K562 (cell line): ENCODE measurements around the gene PDE8A. TPM values are rescaled to one million over a fixed set of nuclear protein-coding genes. Genes with fewer than 3 reads are reported as not detected.
A peak's percentile ranks its signal among the peaks of the same experiment; 100 is the strongest.

Source experiments
- ATAC-seq: fragments of 200-7000 bp; cut with Tn5 transposase; 3 replicates; pipeline ENCODE4 v1.9.1; 2020; ENCODE audit warnings: moderate library complexity
- BruUV-seq: library from RNA; stranded (reverse); fragments of 400-500 nt; replicated peaks from 2 replicates; lab custom pipeline; 2021; lab: Mats Ljungman, UMichigan
- CTCF ChIA-PET: fragments of 300-600 bp; formaldehyde crosslinking; extraction: SDS; loops from one replicate; lab custom pipeline; 2021; ENCODE audit warnings: low intra/inter-chr PET ratio; lab: Yijun Ruan, JAX
- POLR2A ChIA-PET: fragments of 300-600, 350-650 bp; sonication (Branson Sonifier 250); formaldehyde crosslinking; extraction: SDS; loops from one replicate; lab custom pipeline; 2021; ENCODE audit warnings: antibody characterized with exemption, inconsistent platforms; lab: Yijun Ruan, JAX
- DNase-seq, 4 experiments: peaks; one replicate each; pipeline versions ENCODE4 v3.0.0 to v3.0.0-alpha.2; 2011 to 2018; ENCODE audit warnings: low spot score in 3 of 4, mixed read lengths in 3 of 4; ENCODE audit errors: extremely low read depth in 1 of 4
- FAIRE-seq: peaks from 2 replicates; lab custom pipeline; 2011; peaks lifted over from hg19 to GRCh38; lab: Jason Lieb, UNC
- H2AFZ ChIP-seq: 2 replicates; pipeline ENCODE4 v1.6.0; 2011; ENCODE audit warnings: low read depth, low read length, control low read depth, inconsistent platforms
- H3K27ac ChIP-seq: fragments of 200-600 bp; 3 replicates; pipeline ENCODE4 v1.8.0; 2011; ENCODE audit warnings: low read depth, mild to moderate bottlenecking, control low read depth, inconsistent platforms, low read length, moderate library complexity, mixed read lengths; ENCODE audit errors: extremely low read depth
- H3K27me3 ChIP-seq, 2 experiments: fragments of 300-600 bp in 1 of 2; 2 replicates in 1 of 2; 3 replicates in 1 of 2; pipeline versions ENCODE4 v1.6.0 to v1.8.0; 2011; ENCODE audit warnings: inconsistent platforms in 2 of 2, low read length in 2 of 2, mild to moderate bottlenecking in 1 of 2, mixed read lengths in 1 of 2, moderate library complexity in 1 of 2; ENCODE audit not compliant: control insufficient read depth in 2 of 2, insufficient read depth in 2 of 2
- H3K36me3 ChIP-seq: fragments of 300-600 bp; 3 replicates; pipeline ENCODE4 v1.8.0; 2011; ENCODE audit warnings: mild to moderate bottlenecking, low read length, inconsistent platforms; ENCODE audit not compliant: control insufficient read depth, insufficient read depth
- H3K4me1 ChIP-seq, 2 experiments: fragments of 200-600 bp in 1 of 2; replicated peaks in 1 of 2; 2 replicates in 1 of 2; 3 replicates in 1 of 2; pipeline versions ENCODE4 v1.5.1 to v1.8.0; 2011; ENCODE audit warnings: inconsistent platforms in 2 of 2, low read length in 2 of 2, mild to moderate bottlenecking in 1 of 2, mixed read lengths in 1 of 2, moderate library complexity in 1 of 2; ENCODE audit not compliant: control insufficient read depth in 2 of 2, insufficient read depth in 2 of 2
- H3K4me2 ChIP-seq: 2 replicates; pipeline ENCODE4 v1.6.1; 2011; ENCODE audit warnings: low read length, control low read depth, inconsistent platforms, mixed read lengths; ENCODE audit not compliant: insufficient read depth
- H3K4me3 ChIP-seq: fragments of 200-600 bp; sonication (generic), shearing (Covaris generic); 2 replicates; pipeline ENCODE4 v1.5.1; 2016; ENCODE audit warnings: control low read depth, inconsistent platforms
- H3K79me2 ChIP-seq: fragments of 200-600 bp; 3 replicates; pipeline ENCODE4 v1.8.0; 2011; ENCODE audit warnings: low read length, inconsistent platforms; ENCODE audit not compliant: control insufficient read depth, insufficient read depth
- H3K9ac ChIP-seq, 2 experiments: 2 replicates each; pipeline versions ENCODE4 v1.6.0 to v1.6.1; 2011; ENCODE audit warnings: low read depth in 2 of 2, low read length in 2 of 2, control low read depth in 1 of 2, inconsistent platforms in 1 of 2, mild to moderate bottlenecking in 1 of 2, mixed read lengths in 1 of 2; ENCODE audit not compliant: insufficient read depth in 1 of 2
- H3K9me1 ChIP-seq: one replicate; pipeline ENCODE4 v1.6.0; 2011; ENCODE audit warnings: inconsistent platforms, mild to moderate bottlenecking, low read length, moderate library complexity; ENCODE audit not compliant: control insufficient read depth, insufficient read depth
- H3K9me3 ChIP-seq: replicated peaks from 2 replicates; pipeline ENCODE4 v1.5.1; 2011; ENCODE audit warnings: low read depth, low read length, inconsistent platforms; ENCODE audit not compliant: control insufficient read depth, insufficient read depth
- H4K20me1 ChIP-seq: replicated peaks from 2 replicates; pipeline ENCODE4 v1.6.1; 2011; ENCODE audit warnings: low read length, inconsistent platforms, mixed read lengths; ENCODE audit not compliant: control insufficient read depth, insufficient read depth
- ARNT ChIP-seq, 2 experiments: fragments of 450-650 bp; IDR thresholded peaks; 2 replicates each; pipeline ENCODE4 v1.6.1; 2016; ENCODE audit warnings: mild to moderate bottlenecking in 1 of 2
- BRCA1 ChIP-seq, 2 experiments: fragments of 450-650 bp in 1 of 2; sonication (generic) in 1 of 2; formaldehyde crosslinking in 1 of 2; IDR thresholded peaks; 2 replicates each; pipeline versions ENCODE4 v1.5.0 to v1.6.1; 2017 to 2020; ENCODE audit warnings: mild to moderate bottlenecking in 1 of 2, missing genetic modification reagents in 1 of 2
- CREB1 ChIP-seq, 2 experiments: sonication (generic) in 1 of 2; formaldehyde crosslinking in 1 of 2; IDR thresholded peaks; 2 replicates each; pipeline versions ENCODE4 v1.6.1 to v1.8.0; 2012 to 2022; ENCODE audit warnings: inconsistent platforms in 1 of 2, mild to moderate bottlenecking in 1 of 2, missing genetic modification reagents in 1 of 2, moderate library complexity in 1 of 2
- GABPA ChIP-seq: fragments of 200-800 bp; sonication (Bioruptor generic); conservative IDR thresholded peaks from 2 replicates; pipeline ENCODE4 v1.6.1; 2016; ENCODE audit warnings: low read depth, missing genetic modification characterization, missing compliant biosample characterization
- HDGF ChIP-seq: fragments of 450-650 bp; IDR thresholded peaks from 2 replicates; pipeline ENCODE4 v1.6.1; 2016
- HEY1 ChIP-seq: fragments of 250-450 bp; sonication (Bioruptor Pico); IDR thresholded peaks from 2 replicates; pipeline ENCODE4 v1.5.0; 2020; ENCODE audit warnings: mild to moderate bottlenecking, moderate library complexity, borderline replicate concordance
- HLTF ChIP-seq: fragments of 450-650 bp; IDR thresholded peaks from 2 replicates; pipeline ENCODE4 v1.6.1; 2016
- NFXL1 ChIP-seq: fragments of 450-650 bp; formaldehyde crosslinking; IDR thresholded peaks from 2 replicates; pipeline ENCODE4 v1.4.0; 2021; ENCODE audit warnings: mild to moderate bottlenecking
- RBBP5 ChIP-seq: fragments of 200-600 bp; sonication (generic); IDR thresholded peaks from 2 replicates; pipeline ENCODE4 v1.6.1; 2012; ENCODE audit warnings: borderline replicate concordance, mild to moderate bottlenecking, low read length, control low read depth, inconsistent platforms; ENCODE audit not compliant: insufficient read depth, poor library complexity, severe bottlenecking
- RBM25 ChIP-seq: fragments of 200-400 bp; formaldehyde crosslinking; IDR thresholded peaks from 2 replicates; pipeline ENCODE4 v1.6.1; 2018; ENCODE audit warnings: low read length, low read depth, moderate library complexity; ENCODE audit not compliant: severe bottlenecking
- SETDB1 ChIP-seq: IDR thresholded peaks from one replicate; pipeline ENCODE4 v1.6.1; 2012; ENCODE audit warnings: low read length, control low read depth, inconsistent platforms
- SP1 ChIP-seq: sonication (generic); formaldehyde crosslinking; IDR thresholded peaks from 2 replicates; pipeline ENCODE4 v1.8.1; 2022; ENCODE audit warnings: mild to moderate bottlenecking, missing genetic modification reagents
- ZNF408 ChIP-seq: fragments of 250-450 bp; sonication (Bioruptor Pico); IDR thresholded peaks from 2 replicates; pipeline ENCODE4 v1.4.0; 2020; ENCODE audit warnings: low read depth, mild to moderate bottlenecking, moderate library complexity
- ZNF445 ChIP-seq: fragments of 250-450 bp; sonication (Bioruptor Pico); IDR thresholded peaks from 2 replicates; pipeline ENCODE4 v1.4.0; 2020; ENCODE audit warnings: low read depth, mild to moderate bottlenecking, moderate library complexity
- WGBS: fragments of 100-300 bp; shearing (Covaris generic); methylation state at CpG from one replicate; pipeline ENCODE4 v1.1.6; 2016; ENCODE audit warnings: low coverage, mixed read lengths; ENCODE audit not compliant: insufficient coverage; ENCODE audit errors: missing lambda C conversion rate; 5-methylcytosine and 5-hydroxymethylcytosine counted together
- in situ Hi-C: fragments of 300-500 bp; cut with MboI; formaldehyde crosslinking; loops from 4 replicates; pipeline ENCODE4 v1.15.0; 2018; ENCODE audit warnings: inconsistent platforms, mixed read lengths
- intact Hi-C: fragments of 100-400 bp; cut with micrococcal nuclease; formaldehyde crosslinking; loops from 2 replicates; pipeline ENCODE4 v1.14.2; 2022
- polyA plus RNA-seq, 8 experiments: library from polyadenylated mRNA; depleted of rRNA in 4 of 8; stranded (reverse) in 5 of 8; unstranded in 3 of 8; fragments of >200 nt; fragmentation: Nextera tagmentation in 2 of 8; fragmentation: Illumina TruSeq in 1 of 8; extraction: Ambion mirVana in 2 of 8; extraction: Trizol in 1 of 8; gene quantifications; 2 replicates each; pipeline versions ENCODE4 v1.2.1 to v1.2.3, GENCODE V29; 2011 to 2014; ENCODE audit warnings: inconsistent platforms in 1 of 8, missing spikeins in 1 of 8
- total RNA-seq, 7 experiments: library from RNA; depleted of rRNA in 6 of 7; stranded (reverse); fragments of >200 nt in 6 of 7; fragmentation: Illumina TruSeq in 2 of 7; extraction: Trizol in 2 of 7; gene quantifications; 2 replicates each; pipeline versions ENCODE4 v1.2.1 to v1.2.3, GENCODE V29; 2011 to 2021; ENCODE audit warnings: low replicate concordance in 1 of 7
- TF ChIP-seq, protein P1 (sequence below): IDR thresholded peaks from 2 replicates; pipeline ENCODE4 v1.6.1; 2014; ENCODE audit warnings: antibody characterized with exemption
- TF ChIP-seq, protein P2 (sequence below): fragments of 250-450 bp; sonication (Bioruptor Pico); IDR thresholded peaks from 2 replicates; pipeline ENCODE4 v1.8.0; 2022; ENCODE audit warnings: moderate library complexity, mild to moderate bottlenecking, inconsistent platforms
- TF ChIP-seq, protein P3 (sequence below): fragments of 250-450 bp; sonication (Bioruptor Pico); IDR thresholded peaks from 2 replicates; pipeline ENCODE4 v1.4.0; 2020; ENCODE audit warnings: mild to moderate bottlenecking, moderate library complexity

PDE8A gene
- total and polyA plus RNA-seq, 9 of the 15 experiments (the other 6 are each of a cell fraction or from before 2014, with no cell fraction given), result 5.9 to 40.3 (median 19.8) TPM

DNA sequence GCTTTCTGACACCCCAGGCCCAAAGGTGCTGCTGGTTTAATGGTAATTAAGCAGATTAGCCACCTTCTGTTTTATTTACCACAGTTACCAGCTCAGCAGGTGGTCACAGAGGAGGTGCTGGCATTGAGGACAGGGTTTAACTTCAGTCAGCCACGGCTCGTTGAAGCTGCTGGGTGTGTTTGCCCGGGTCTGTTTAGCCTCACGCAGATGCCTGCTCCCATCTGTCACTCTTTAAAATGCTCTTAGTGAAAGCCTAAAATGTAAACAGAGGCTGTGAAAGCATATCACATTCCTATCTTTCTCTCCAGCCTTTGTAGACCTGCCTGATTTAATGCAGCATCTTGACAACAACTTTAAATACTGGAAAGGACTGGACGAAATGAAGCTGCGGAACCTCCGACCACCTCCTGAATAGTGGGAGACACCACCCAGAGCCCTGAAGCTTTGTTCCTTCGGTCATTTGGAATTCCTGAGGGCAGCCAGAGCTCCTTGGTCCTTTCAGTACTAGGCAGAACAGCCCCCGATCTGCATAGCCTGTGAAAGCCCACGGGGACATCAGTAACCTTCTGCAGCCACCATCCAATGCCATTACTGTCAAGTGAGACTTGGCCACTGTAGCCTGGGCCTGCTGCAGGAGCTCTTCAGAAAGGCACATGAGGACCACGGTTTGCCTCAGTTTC, 156.0 kb downstream of the PDE8A start:
- 90% methylated on average over 11 of the region's 11 CpGs for WGBS
- H3K27ac ChIP-seq, result no peak overlapping the region

More for the DNA sequence above, 156.0 kb downstream of the PDE8A start:
- no peaks in the 10 kb centered on the region for H3K9me1 ChIP-seq
- intact Hi-C loops, result no loop called here
- FAIRE-seq (no peak), ATAC-seq (no peak), DNase-seq (no peak)
- H3K9ac ChIP-seq, result no peak overlapping the region
- H3K4me2 ChIP-seq, result no peak overlapping the region
- H3K9me3 ChIP-seq, result no peaks in the 10 kb centered on the region
- BruUV-seq, result TSS peak; percentile 22
- no peaks in the 10 kb centered on the region for H3K4me1 ChIP-seq
- peaks cover 53% of the 10 kb centered on the region for H3K36me3 ChIP-seq
- TF ChIP-seq SETDB1, result no peak
- TF ChIP-seq RBM25, result no peak
- TF ChIP-seq, protein P1, sequence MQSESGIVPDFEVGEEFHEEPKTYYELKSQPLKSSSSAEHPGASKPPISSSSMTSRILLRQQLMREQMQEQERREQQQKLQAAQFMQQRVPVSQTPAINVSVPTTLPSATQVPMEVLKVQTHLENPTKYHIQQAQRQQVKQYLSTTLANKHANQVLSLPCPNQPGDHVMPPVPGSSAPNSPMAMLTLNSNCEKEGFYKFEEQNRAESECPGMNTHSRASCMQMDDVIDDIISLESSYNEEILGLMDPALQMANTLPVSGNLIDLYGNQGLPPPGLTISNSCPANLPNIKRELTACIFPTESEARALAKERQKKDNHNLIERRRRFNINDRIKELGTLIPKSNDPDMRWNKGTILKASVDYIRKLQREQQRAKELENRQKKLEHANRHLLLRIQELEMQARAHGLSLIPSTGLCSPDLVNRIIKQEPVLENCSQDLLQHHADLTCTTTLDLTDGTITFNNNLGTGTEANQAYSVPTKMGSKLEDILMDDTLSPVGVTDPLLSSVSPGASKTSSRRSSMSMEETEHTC, result no peak
- no peak for TF ChIP-seq GABPA (tag)
- TF ChIP-seq RBBP5, result no peak
- TF ChIP-seq CREB1 (IDR thresholded peaks at IDR 0.05), result no peak
- no peak for TF ChIP-seq CREB1 (CRISPR knock-in tag; IDR thresholded peaks at IDR 0.05)
- TF ChIP-seq HDGF, result no peak
- no peak for TF ChIP-seq HLTF
- no peak for TF ChIP-seq BRCA1 (IDR thresholded peaks at IDR 0.05)
- TF ChIP-seq BRCA1 (CRISPR knock-in tag; IDR thresholded peaks at IDR 0.05), result no peak
- no peak for TF ChIP-seq HEY1 (CRISPR knock-in tag)
- no peak for TF ChIP-seq NFXL1 (CRISPR knock-in tag)
- no peak for TF ChIP-seq ZNF445 (CRISPR knock-in tag)
- TF ChIP-seq, protein P2, sequence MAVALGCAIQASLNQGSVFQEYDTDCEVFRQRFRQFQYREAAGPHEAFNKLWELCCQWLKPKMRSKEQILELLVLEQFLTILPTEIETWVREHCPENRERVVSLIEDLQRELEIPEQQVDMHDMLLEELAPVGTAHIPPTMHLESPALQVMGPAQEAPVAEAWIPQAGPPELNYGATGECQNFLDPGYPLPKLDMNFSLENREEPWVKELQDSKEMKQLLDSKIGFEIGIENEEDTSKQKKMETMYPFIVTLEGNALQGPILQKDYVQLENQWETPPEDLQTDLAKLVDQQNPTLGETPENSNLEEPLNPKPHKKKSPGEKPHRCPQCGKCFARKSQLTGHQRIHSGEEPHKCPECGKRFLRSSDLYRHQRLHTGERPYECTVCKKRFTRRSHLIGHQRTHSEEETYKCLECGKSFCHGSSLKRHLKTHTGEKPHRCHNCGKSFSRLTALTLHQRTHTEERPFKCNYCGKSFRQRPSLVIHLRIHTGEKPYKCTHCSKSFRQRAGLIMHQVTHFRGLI, result no peak
- TF ChIP-seq SP1, result no peak
- no peak for TF ChIP-seq ARNT (IDR thresholded peaks at IDR 0.05)
- no peak for TF ChIP-seq ZNF408 (CRISPR knock-in tag)
- TF ChIP-seq, protein P3, sequence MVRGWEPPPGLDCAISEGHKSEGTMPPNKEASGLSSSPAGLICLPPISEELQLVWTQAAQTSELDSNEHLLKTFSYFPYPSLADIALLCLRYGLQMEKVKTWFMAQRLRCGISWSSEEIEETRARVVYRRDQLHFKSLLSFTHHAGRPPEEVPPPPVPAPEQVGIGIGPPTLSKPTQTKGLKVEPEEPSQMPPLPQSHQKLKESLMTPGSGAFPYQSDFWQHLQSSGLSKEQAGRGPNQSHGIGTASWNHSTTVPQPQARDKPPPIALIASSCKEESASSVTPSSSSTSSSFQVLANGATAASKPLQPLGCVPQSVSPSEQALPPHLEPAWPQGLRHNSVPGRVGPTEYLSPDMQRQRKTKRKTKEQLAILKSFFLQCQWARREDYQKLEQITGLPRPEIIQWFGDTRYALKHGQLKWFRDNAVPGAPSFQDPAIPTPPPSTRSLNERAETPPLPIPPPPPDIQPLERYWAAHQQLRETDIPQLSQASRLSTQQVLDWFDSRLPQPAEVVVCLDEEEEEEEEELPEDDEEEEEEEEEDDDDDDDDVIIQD (CRISPR knock-in tag), result no peak
- no peak overlapping the region for H2AFZ ChIP-seq
- ChIA-PET CTCF (interaction anchor here (0.6 kb wide), 1 partner anchor 73 kb away, joined by 3 read pairs; no protein-coding TSS in a partner anchor), POLR2A (interaction anchor here (1.2 kb wide), 1 partner anchor 10 kb away, joined by 4 read pairs; no protein-coding TSS in a partner anchor)
- H4K20me1 ChIP-seq, result no peaks in the 10 kb centered on the region
- H3K27me3 ChIP-seq, result no peaks in the 10 kb centered on the region
- H3K79me2 ChIP-seq, result no peaks in the 10 kb centered on the region
- no peak overlapping the region for H3K4me3 ChIP-seq
- in situ Hi-C loops, result no loop called here
